HEK293 (cell line): ENCODE data around the gene LIMA1.

Experiments
- GFI1B ChIP-seq: fragments of 450-650 bp; formaldehyde crosslinking; IDR thresholded peaks from 2 replicates; pipeline ENCODE4 v1.5.1; 2016; ENCODE audit warnings: missing biosample characterization, missing genetic modification characterization
- GLI2 ChIP-seq: fragments of 450-650 bp; formaldehyde crosslinking; IDR thresholded peaks from 2 replicates; pipeline ENCODE4; 2017; ENCODE audit warnings: missing biosample characterization, missing genetic modification characterization, low read depth, borderline replicate concordance
- GLI4 ChIP-seq: fragments of 450-650 bp; formaldehyde crosslinking; IDR thresholded peaks from 2 replicates; pipeline ENCODE4 v1.5.1; 2016; ENCODE audit warnings: missing biosample characterization, missing genetic modification characterization
- KLF9 ChIP-seq: fragments of 450-650 bp; formaldehyde crosslinking; IDR thresholded peaks from 2 replicates; pipeline ENCODE4 v1.5.1; 2016; ENCODE audit warnings: missing biosample characterization, missing genetic modification characterization, low read depth
- MEIS1 ChIP-seq: sonication (generic); formaldehyde crosslinking; IDR thresholded peaks from 2 replicates; pipeline ENCODE4 v1.8.1; 2022; ENCODE audit warnings: missing genetic modification reagents, mild to moderate bottlenecking, borderline replicate concordance
- PRDM4 ChIP-seq: fragments of 450-650 bp; formaldehyde crosslinking; IDR thresholded peaks from 2 replicates; pipeline ENCODE4 v1.5.1; 2017; ENCODE audit warnings: missing biosample characterization, missing genetic modification characterization
- SETDB1 ChIP-seq: IDR thresholded peaks from one replicate; pipeline ENCODE4 v1.6.1; 2017; ENCODE audit warnings: mild to moderate bottlenecking, low read length, moderate library complexity, mixed read lengths; ENCODE audit not compliant: insufficient read length
- ZBTB1 ChIP-seq: fragments of 450-650 bp; formaldehyde crosslinking; IDR thresholded peaks from 2 replicates; pipeline ENCODE4 v1.5.1; 2016; ENCODE audit warnings: missing biosample characterization, missing genetic modification characterization
- ZBTB8A ChIP-seq: fragments of 450-650 bp; formaldehyde crosslinking; IDR thresholded peaks from 2 replicates; pipeline ENCODE4 v1.5.1; 2016; ENCODE audit warnings: missing biosample characterization, missing genetic modification characterization
- ZNF10 ChIP-seq: fragments of 450-650 bp; formaldehyde crosslinking; IDR thresholded peaks from 2 replicates; pipeline ENCODE4 v1.5.1; 2017; ENCODE audit warnings: missing biosample characterization, missing genetic modification characterization
- ZNF146 ChIP-seq: fragments of 450-650 bp; formaldehyde crosslinking; IDR thresholded peaks from 2 replicates; pipeline ENCODE4 v1.5.1; 2016; ENCODE audit warnings: missing biosample characterization, missing genetic modification characterization
- ZNF248 ChIP-seq: fragments of 450-650 bp; formaldehyde crosslinking; IDR thresholded peaks from 2 replicates; pipeline ENCODE4 v1.5.1; 2017; ENCODE audit warnings: missing biosample characterization, missing genetic modification characterization
- ZNF394 ChIP-seq: fragments of 450-650 bp; formaldehyde crosslinking; IDR thresholded peaks from 2 replicates; pipeline ENCODE4 v1.5.1; 2016; ENCODE audit warnings: missing biosample characterization, missing genetic modification characterization, mild to moderate bottlenecking, moderate library complexity, borderline replicate concordance
- ZNF473 ChIP-seq: fragments of 450-650 bp; formaldehyde crosslinking; IDR thresholded peaks from 2 replicates; pipeline ENCODE4 v1.5.1; 2017; ENCODE audit warnings: missing biosample characterization, missing genetic modification characterization
- ZNF48 ChIP-seq: fragments of 450-650 bp; formaldehyde crosslinking; IDR thresholded peaks from 2 replicates; pipeline ENCODE4 v1.5.1; 2016; ENCODE audit warnings: missing biosample characterization, missing genetic modification characterization
- ZNF501 ChIP-seq: fragments of 450-650 bp; formaldehyde crosslinking; IDR thresholded peaks from 2 replicates; pipeline ENCODE4 v1.5.1; 2016; ENCODE audit warnings: missing biosample characterization, missing genetic modification characterization
- ZNF514 ChIP-seq: fragments of 450-650 bp; formaldehyde crosslinking; IDR thresholded peaks from 2 replicates; pipeline ENCODE4 v1.5.1; 2016; ENCODE audit warnings: missing biosample characterization, missing genetic modification characterization
- ZNF660 ChIP-seq: fragments of 450-650 bp; IDR thresholded peaks from 2 replicates; pipeline ENCODE4 v1.5.1; 2018; ENCODE audit warnings: missing biosample characterization, mild to moderate bottlenecking, missing genetic modification characterization
- ZNF747 ChIP-seq: fragments of 450-650 bp; formaldehyde crosslinking; IDR thresholded peaks from 2 replicates; pipeline ENCODE4 v1.5.1; 2016; ENCODE audit warnings: missing biosample characterization, missing genetic modification characterization
- ZNF791 ChIP-seq: fragments of 450-650 bp; formaldehyde crosslinking; IDR thresholded peaks from 2 replicates; pipeline ENCODE4 v1.5.1; 2016; ENCODE audit warnings: missing biosample characterization, missing genetic modification characterization
- ZSCAN23 ChIP-seq: fragments of 450-650 bp; formaldehyde crosslinking; IDR thresholded peaks from 2 replicates; pipeline ENCODE4 v1.5.1; 2016; ENCODE audit warnings: missing biosample characterization, missing genetic modification characterization
- TF ChIP-seq, protein P1 (sequence below): fragments of 450-650 bp; formaldehyde crosslinking; IDR thresholded peaks from 2 replicates; pipeline ENCODE4 v1.5.1; 2016; ENCODE audit warnings: missing biosample characterization, missing genetic modification characterization
- TF ChIP-seq, protein P2 (sequence below): fragments of 450-650 bp; formaldehyde crosslinking; conservative IDR thresholded peaks from 2 replicates; pipeline ENCODE4 v1.5.1; 2016; ENCODE audit warnings: low read depth, missing biosample characterization, missing genetic modification characterization
- TF ChIP-seq, protein P3 (sequence below): fragments of 450-650 bp; formaldehyde crosslinking; IDR thresholded peaks from 2 replicates; pipeline ENCODE4 v1.5.1; 2017; ENCODE audit warnings: missing biosample characterization, missing genetic modification characterization
- TF ChIP-seq, protein P4 (sequence below): fragments of 450-650 bp; formaldehyde crosslinking; IDR thresholded peaks from 2 replicates; pipeline ENCODE4 v1.5.1; 2016; ENCODE audit warnings: missing biosample characterization, missing genetic modification characterization

The LIMA1 gene

DNA sequence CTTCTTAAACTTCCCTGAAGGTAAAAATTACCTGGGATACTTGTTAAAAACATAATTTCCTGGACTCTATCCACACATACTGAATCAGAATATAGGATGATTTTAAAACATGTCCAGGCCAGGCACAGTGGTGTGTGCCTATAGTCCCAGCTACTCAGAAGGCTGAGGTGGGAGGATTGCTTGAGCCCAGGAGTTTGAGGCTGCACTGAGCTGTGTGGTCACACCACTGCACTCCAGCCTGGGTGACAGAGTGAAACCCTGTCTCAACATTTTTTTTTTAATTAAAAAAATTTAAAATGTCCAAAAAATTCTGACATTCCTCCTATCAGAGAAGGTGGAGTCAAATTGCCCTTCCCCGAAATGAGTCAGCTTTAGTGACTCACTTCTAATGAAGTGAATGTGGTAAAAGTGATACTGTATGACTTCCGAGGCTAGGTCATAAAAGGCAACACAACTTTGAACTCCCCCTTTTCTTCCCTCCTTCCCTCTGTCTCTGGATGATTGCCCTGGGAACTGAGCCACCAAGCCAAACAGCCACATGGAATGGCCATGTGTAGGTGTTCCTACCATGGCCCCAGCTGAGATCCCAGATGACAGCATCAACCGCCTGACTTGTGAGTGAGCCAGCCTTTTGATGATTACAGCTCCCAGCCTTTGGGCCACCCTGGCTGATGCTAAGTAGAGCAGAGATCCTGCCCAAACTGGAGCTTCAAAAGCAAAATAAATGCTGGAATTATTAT, 36.3 kb downstream of the LIMA1 start (continued):
- no peak for TF ChIP-seq ZBTB8A (tag by site-specific recombination)
- TF ChIP-seq ZNF473 (tag by site-specific recombination), result no peak
- TF ChIP-seq PRDM4 (tag by site-specific recombination), result no peak
- no peak for TF ChIP-seq SETDB1
- TF ChIP-seq ZNF146 (tag by site-specific recombination), result no peak
- TF ChIP-seq, protein P1, sequence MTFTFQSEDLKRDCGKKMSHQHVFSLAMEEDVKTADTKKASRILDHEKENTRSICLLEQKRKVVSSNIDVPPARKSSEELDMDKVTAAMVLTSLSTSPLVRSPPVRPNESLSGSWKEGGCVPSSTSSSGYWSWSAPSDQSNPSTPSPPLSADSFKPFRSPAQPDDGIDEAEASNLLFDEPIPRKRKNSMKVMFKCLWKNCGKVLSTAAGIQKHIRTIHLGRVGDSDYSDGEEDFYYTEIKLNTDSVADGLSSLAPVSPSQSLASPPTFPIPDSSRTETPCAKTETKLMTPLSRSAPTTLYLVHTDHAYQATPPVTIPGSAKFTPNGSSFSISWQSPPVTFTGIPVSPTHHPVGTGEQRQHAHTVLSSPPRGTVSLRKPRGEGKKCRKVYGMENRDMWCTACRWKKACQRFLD (tag by site-specific recombination), result no peak
- TF ChIP-seq ZNF248 (tag by site-specific recombination), result no peak
- TF ChIP-seq GLI2 (tag by site-specific recombination), result no peak
- TF ChIP-seq ZNF10, result no peak
- no peak for TF ChIP-seq MEIS1 (CRISPR knock-in tag)
- TF ChIP-seq ZNF501, result peak; percentile 69; the same call in 1 of the 2 replicates
- no peak for TF ChIP-seq GLI4 (tag by site-specific recombination)
- no peak for TF ChIP-seq ZSCAN23 (tag by site-specific recombination)
- no peak for TF ChIP-seq ZNF48
- TF ChIP-seq ZNF660 (tag by site-specific recombination), result peak; percentile 99
- TF ChIP-seq, protein P2, sequence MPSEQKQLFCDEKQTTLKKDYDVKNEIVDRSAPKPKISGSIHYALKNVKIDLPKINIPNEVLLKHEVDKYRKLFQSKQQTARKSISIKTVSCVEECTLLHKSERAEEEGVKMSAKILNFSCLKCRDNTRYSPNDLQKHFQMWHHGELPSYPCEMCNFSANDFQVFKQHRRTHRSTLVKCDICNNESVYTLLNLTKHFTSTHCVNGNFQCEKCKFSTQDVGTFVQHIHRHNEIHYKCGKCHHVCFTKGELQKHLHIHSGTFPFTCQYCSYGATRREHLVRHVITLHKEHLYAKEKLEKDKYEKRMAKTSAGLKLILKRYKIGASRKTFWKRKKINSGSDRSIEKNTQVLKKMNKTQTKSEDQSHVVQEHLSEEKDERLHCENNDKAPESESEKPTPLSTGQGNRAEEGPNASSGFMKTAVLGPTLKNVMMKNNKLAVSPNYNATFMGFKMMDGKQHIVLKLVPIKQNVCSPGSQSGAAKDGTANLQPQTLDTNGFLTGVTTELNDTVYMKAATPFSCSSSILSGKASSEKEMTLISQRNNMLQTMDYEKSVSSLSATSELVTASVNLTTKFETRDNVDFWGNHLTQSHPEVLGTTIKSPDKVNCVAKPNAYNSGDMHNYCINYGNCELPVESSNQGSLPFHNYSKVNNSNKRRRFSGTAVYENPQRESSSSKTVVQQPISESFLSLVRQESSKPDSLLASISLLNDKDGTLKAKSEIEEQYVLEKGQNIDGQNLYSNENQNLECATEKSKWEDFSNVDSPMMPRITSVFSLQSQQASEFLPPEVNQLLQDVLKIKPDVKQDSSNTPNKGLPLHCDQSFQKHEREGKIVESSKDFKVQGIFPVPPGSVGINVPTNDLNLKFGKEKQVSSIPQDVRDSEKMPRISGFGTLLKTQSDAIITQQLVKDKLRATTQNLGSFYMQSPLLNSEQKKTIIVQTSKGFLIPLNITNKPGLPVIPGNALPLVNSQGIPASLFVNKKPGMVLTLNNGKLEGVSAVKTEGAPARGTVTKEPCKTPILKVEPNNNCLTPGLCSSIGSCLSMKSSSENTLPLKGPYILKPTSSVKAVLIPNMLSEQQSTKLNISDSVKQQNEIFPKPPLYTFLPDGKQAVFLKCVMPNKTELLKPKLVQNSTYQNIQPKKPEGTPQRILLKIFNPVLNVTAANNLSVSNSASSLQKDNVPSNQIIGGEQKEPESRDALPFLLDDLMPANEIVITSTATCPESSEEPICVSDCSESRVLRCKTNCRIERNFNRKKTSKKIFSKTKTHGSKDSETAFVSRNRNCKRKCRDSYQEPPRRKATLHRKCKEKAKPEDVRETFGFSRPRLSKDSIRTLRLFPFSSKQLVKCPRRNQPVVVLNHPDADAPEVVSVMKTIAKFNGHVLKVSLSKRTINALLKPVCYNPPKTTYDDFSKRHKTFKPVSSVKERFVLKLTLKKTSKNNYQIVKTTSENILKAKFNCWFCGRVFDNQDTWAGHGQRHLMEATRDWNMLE (tag by site-specific recombination), result peak; percentile 56; the same call in 1 of the 2 replicates
- no peak for TF ChIP-seq ZNF791 (tag by site-specific recombination)
- TF ChIP-seq KLF9 (tag by site-specific recombination), result peak; percentile 53; the same call in 1 of the 2 replicates
- TF ChIP-seq, protein P3, sequence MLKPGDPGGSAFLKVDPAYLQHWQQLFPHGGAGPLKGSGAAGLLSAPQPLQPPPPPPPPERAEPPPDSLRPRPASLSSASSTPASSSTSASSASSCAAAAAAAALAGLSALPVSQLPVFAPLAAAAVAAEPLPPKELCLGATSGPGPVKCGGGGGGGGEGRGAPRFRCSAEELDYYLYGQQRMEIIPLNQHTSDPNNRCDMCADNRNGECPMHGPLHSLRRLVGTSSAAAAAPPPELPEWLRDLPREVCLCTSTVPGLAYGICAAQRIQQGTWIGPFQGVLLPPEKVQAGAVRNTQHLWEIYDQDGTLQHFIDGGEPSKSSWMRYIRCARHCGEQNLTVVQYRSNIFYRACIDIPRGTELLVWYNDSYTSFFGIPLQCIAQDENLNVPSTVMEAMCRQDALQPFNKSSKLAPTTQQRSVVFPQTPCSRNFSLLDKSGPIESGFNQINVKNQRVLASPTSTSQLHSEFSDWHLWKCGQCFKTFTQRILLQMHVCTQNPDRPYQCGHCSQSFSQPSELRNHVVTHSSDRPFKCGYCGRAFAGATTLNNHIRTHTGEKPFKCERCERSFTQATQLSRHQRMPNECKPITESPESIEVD, result peak; percentile 85
- TF ChIP-seq, protein P4, sequence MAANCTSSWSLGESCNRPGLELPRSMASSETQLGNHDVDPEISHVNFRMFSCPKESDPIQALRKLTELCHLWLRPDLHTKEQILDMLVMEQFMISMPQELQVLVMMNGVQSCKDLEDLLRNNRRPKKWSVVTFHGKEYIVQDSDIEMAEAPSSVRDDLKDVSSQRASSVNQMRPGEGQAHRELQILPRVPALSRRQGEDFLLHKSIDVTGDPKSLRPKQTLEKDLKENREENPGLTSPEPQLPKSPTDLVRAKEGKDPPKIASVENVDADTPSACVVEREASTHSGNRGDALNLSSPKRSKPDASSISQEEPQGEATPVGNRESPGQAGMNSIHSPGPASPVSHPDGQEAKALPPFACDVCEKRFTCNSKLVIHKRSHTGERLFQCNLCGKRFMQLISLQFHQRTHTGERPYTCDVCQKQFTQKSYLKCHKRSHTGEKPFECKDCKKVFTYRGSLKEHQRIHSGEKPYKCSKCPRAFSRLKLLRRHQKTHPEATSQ (tag by site-specific recombination), result no peak
- TF ChIP-seq GFI1B (tag by site-specific recombination), result no peak
- no peak for TF ChIP-seq ZNF514 (tag by site-specific recombination)
- no peak for TF ChIP-seq ZBTB1
- TF ChIP-seq ZNF394 (tag by site-specific recombination), result peak; percentile 69; the same call in 1 of the 2 replicates
- TF ChIP-seq ZNF747 (tag by site-specific recombination), result no peak
